T47D (cell line): ENCODE data around the gene HELZ2.

ENCODE experiments used
- DNase-seq, 2 experiments: peaks; one replicate each; pipeline versions ENCODE4 v3.0.0 to v3.0.0-alpha.2; 2011 to 2012; ENCODE audit warnings: low read depth in 1 of 2, low spot score in 1 of 2
- JUND ChIP-seq: IDR thresholded peaks from 2 replicates; pipeline ENCODE4 v1.6.1; 2012; ENCODE audit warnings: low read depth
- in situ Hi-C: cut with HindIII; loops from 2 replicates; pipeline ENCODE4 v1.10.0; 2016; ENCODE audit warnings: low sequenced_read_pairs, low pct_unique_long_range_greater_than_20kb

The HELZ2 gene

DNA sequence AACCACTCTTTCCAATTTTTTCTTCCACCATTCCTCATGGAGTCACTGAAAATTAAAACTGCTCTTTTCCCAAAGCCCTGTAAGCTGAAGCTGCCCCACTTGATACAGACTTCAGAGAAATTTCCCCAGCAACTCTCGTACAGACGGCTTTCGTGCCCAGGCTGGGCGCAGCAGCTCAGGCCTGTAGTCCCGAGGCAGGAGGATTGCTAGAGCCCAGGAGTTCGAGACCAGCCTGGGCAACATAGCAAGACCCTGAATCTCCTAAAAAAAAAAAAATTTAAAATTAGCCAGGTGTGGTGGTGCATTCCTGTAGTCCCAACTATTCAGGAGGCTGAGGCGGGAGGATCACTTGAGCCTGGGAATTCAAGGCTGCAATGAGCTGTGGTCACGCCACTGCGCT, 46.9 kb downstream of the HELZ2 start:
- in situ Hi-C loops: no loop called here
- TF ChIP-seq JUND: no peak

DNA sequence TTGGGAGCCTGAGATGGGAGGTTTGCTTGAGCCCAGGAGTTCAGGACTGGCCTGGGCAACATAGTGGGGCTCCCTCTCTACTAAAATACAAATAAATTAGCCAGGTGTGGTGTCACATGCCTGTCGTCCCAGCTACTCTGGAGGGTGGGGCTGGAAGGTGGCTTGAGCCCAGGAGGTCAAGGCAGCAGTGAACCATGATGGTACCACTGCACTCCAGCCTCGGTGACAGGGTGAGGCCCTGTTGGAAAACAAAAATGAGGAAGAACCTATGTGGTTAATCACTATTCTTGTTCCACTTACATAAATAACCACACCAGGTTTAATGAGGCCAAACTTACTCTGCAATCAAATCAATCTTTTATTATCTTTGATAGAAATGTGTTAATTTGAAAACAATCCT, 48.1 kb downstream of the HELZ2 start:
- TF ChIP-seq JUND: no peak
- peak in 1 of 2 experiments; percentile 46 for DNase-seq
- in situ Hi-C loops: no loop called here

More for the DNA sequence above, 46.9 kb downstream of the HELZ2 start:
- no peak for DNase-seq

DNA sequence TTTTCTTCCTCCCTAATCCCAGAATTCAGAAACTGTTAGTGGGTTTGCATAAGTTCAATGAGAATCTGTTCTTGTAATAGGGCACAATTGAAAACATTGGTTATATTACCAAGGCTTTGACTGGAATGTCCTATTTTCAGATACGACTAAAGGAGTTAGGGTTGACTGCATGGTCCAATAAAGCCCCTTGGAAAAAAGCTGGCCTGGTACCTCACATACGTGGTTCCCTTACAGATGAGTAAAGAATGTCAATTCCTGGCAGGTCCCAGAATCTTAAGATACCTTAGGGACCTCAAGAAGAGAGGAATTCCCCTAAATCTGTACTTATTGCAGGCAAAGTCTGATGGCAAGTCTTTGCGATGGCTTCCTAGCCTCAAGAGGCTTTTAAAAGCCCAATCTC, 48.9 kb downstream of the HELZ2 start:
- no peak for TF ChIP-seq JUND
- no peak for DNase-seq
- in situ Hi-C loops: no loop called here
